Mucosa of descending colon (tissue), 3 donors: ENCODE measurements around the gene PCBP3. TPM values are rescaled to one million over a fixed set of nuclear protein-coding genes. Genes with fewer than 3 reads are reported as not detected.
"Not testable (repeated sequence)": the region's sequence is repeated elsewhere in the genome, so short reads cannot be mapped to it uniquely, and the experiment has no call there.

ENCODE experiments used
- ATAC-seq: fragments of 200-7000 bp; cut with Tn5 transposase; one replicate; pipeline ENCODE4 v1.9.1; 2020; ENCODE audit warnings: mild to moderate bottlenecking, moderate library complexity
- DNase-seq, 3 donors: peaks; one replicate each; pipeline ENCODE4 v3.0.0-alpha.2; 2020
- H3K36me3 ChIP-seq: fragments of 200-600 bp; one replicate; pipeline ENCODE4 v1.8.0; 2021; ENCODE audit warnings: low read depth, mild to moderate bottlenecking
- H3K4me1 ChIP-seq: fragments of 200-600 bp; one replicate; pipeline ENCODE4 v1.8.0; 2021; ENCODE audit warnings: low read depth, mild to moderate bottlenecking
- H3K4me3 ChIP-seq: fragments of 200-600 bp; one replicate; pipeline ENCODE4 v1.8.0; 2021; ENCODE audit warnings: mild to moderate bottlenecking
- H3K9me3 ChIP-seq: fragments of 200-600 bp; one replicate; pipeline ENCODE4 v1.8.0; 2021; ENCODE audit warnings: mild to moderate bottlenecking
- CTCF ChIP-seq: fragments of 200-600 bp; IDR thresholded peaks from one replicate; pipeline ENCODE4 v1.8.0; 2022; ENCODE audit warnings: antibody characterized with exemption, mild to moderate bottlenecking
- intact Hi-C, 2 donors: fragments of 100-400 bp; cut with DNase I in 1 of 2; cut with micrococcal nuclease in 1 of 2; formaldehyde crosslinking; loops; one replicate each; pipeline versions ENCODE4 v1.11.0 to v1.11.1; 2022; cut with DNase I, micrococcal nuclease
- total RNA-seq, 3 donors: library from RNA; stranded (reverse); fragmentation: NEBNext Ultra II Directional in 2 of 3; extraction: Animal tissue kit (Norgen Biotek cat#: 25700) in 2 of 3; gene quantifications; one replicate each; pipeline versions ENCODE4 v1.2.1 to v1.2.4, GENCODE V29; 2021 to 2023
- donor health status: DM: no; HTN: no; CAD: no; lungs with moderate emphysema.
- donor health status: DM: no; HTN: no; CAD: no.
- donor health status: DM: no; HTN: yes; CAD: no.

Gene PCBP3
- total RNA-seq, 3 donors from 2014 or later, result 4.5 to 18.4 (median 7.6) TPM

DNA sequence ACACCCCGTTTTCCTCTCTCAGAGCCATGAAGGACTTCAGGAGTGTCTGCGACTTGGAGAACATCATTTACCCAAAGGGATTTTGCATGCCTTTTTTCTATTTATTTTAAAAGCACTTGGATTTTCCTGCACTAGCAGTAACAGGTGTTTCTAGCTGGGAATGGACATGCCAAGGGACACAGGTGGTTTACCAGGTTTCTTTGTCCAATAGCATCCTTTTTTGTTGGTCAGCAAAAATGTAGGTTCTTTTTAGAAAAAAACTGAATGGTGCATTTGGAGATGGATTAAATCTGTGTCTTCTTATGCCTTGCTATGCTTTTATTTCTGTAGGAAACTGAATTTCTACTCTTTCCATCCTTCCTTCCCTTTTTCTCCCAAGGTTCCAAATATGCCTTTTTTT is 205.3 kb downstream of the PCBP3 start:
- Histone ChIP-seq H3K9me3 (no peaks in the 10 kb centered on the region), H3K4me3 (no peak overlapping the region), H3K36me3 (no peaks in the 10 kb centered on the region), H3K4me1 (no peaks in the 10 kb centered on the region)
- no peak for DNase-seq
- no peak for ATAC-seq
- intact Hi-C loops, result no loop called here
- no peak for TF ChIP-seq CTCF

GRCh38 chr21:45849651-45850050 is 206.1 kb downstream of the PCBP3 start:
- ATAC-seq (no peak), DNase-seq (no peak)
- intact Hi-C loops, result no loop called here
- H3K9me3 ChIP-seq, result no peaks in the 10 kb centered on the region
- H3K36me3 ChIP-seq, result no peaks in the 10 kb centered on the region
- H3K4me3 ChIP-seq, result no peak overlapping the region
- H3K4me1 ChIP-seq, result no peaks in the 10 kb centered on the region
- TF ChIP-seq CTCF, result no peak

- ATAC-seq (no peak), DNase-seq (no peak)
- H3K4me1 ChIP-seq, result no peaks in the 10 kb centered on the region
- no peak overlapping the region for H3K4me3 ChIP-seq
- intact Hi-C loops, result no loop called here
- H3K36me3 ChIP-seq, result no peaks in the 10 kb centered on the region
- H3K9me3 ChIP-seq, result no peaks in the 10 kb centered on the region
- TF ChIP-seq CTCF, result no peak
These were observed 206.7 kb downstream of the PCBP3 start for GRCh38 chr21:45850181-45850580.

DNA sequence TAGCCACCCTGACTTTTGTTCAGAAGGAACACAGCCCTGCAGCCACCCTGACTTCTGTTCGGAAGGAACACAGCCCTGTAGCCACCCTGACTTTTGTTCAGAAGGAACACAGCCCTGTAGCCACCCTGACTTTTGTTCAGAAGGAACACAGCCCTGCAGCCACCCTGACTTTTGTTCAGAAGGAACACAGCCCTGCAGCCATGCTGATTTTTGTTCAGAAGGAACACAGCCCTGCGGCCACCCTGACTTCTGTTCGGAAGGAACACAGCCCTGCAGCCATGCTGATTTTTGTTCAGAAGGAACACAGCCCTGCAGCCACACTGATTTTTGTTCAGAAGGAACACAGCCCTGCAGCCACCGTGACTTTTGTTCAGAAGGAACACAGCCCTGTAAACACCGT is 208.9 kb downstream of the PCBP3 start:
- H3K9me3 ChIP-seq, H3K4me1 ChIP-seq, H3K36me3 ChIP-seq, intact Hi-C loops, H3K4me3 ChIP-seq, ATAC-seq, DNase-seq: not testable (repeated sequence)

DNA sequence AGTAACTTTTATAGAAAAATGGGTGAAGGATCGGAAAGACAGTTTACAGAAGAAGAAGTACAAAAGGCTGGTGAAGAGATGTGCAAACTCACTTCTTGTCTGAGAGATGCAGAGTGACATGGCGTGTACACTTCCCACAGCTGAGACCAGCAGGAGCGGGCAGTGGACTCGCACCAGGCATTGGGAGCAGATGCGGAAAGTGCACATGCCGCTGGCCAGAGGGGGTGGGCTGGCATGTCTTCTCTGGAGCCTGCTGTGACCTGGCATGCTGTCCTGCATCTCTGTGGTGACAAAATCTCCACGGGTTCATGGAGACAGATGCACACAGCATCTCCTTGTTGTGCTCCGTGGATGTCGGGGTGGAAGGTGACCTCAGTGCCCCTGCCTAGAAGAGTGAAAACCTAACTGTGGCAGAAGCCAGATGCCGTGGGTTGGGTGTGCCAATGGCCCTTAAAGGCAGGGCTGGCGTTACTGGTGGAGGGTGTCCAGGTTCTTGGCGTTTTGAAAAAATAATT is 209.4 kb downstream of the PCBP3 start:
- DNase-seq (no peak), ATAC-seq (no peak)
- Histone ChIP-seq H3K36me3 (no peaks in the 10 kb centered on the region), H3K9me3 (no peaks in the 10 kb centered on the region), H3K4me3 (no peak overlapping the region), H3K4me1 (no peaks in the 10 kb centered on the region)
- intact Hi-C loops, result no loop called here
- no peak for TF ChIP-seq CTCF

DNA sequence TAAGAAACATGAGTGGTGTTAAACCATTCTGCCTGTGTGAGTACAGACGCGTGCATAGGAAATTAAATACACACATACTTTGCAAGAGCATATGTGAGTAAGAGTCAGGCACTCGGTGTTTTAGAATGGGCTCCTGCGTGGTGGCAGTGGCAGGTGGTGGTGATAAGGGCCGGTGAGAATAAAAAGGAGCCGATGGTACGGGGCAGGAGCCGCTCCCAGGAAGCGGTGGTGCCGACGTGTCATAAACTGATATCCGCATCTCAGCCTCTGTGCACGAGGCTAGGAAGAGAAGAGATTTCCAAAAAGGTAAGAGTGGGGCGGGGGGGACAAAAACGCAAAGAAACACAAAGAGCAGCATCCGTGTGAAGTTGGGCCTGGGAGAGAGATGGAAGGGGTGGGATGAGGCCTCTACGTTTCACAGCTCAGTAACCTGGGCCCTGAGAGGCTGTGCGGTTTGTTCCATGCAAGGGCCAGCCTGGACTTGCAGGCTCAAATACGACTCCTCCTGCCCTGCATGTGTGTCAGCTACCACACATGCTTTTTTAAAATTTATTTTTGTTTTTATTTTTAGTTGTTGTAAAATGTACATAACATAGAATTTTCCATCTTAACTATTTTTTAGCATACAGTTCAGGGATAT is 210.3 kb downstream of the PCBP3 start:
- no peak for TF ChIP-seq CTCF
- intact Hi-C loops, result no loop called here
- H3K9me3 ChIP-seq, result no peaks in the 10 kb centered on the region
- DNase-seq (no peak), ATAC-seq (no peak)
- no peak overlapping the region for H3K4me3 ChIP-seq
- H3K36me3 ChIP-seq, result no peaks in the 10 kb centered on the region
- H3K4me1 ChIP-seq, result no peaks in the 10 kb centered on the region
